Stomach smooth muscle (tissue), 2 donors: ENCODE data around the gene MAN2B1.

Experiments
- H3K27ac ChIP-seq: one replicate; pipeline ENCODE4 v1.7.0; 2013; ENCODE audit warnings: mild to moderate bottlenecking, low read length, inconsistent platforms
- H3K27me3 ChIP-seq, 2 donors: one replicate each; pipeline ENCODE4 v1.7.0; 2013; ENCODE audit warnings: low read length in 2 of 2; ENCODE audit not compliant: insufficient read depth in 2 of 2, control insufficient read depth in 1 of 2
- H3K36me3 ChIP-seq, 2 donors: one replicate each; pipeline ENCODE4 v1.7.0; 2013; ENCODE audit warnings: low read length in 2 of 2; ENCODE audit not compliant: control insufficient read depth in 2 of 2, insufficient read depth in 2 of 2
- H3K4me1 ChIP-seq: one replicate; pipeline ENCODE4 v1.7.0; 2013; ENCODE audit warnings: low read length; ENCODE audit not compliant: control insufficient read depth, insufficient read depth
- H3K4me3 ChIP-seq, 2 donors: one replicate each; pipeline ENCODE4 v1.7.0; 2013; ENCODE audit warnings: low read length in 2 of 2
- H3K9ac ChIP-seq, 2 donors: one replicate each; pipeline ENCODE4 v1.7.0; 2013; ENCODE audit warnings: low read length in 2 of 2, mild to moderate bottlenecking in 1 of 2
- H3K9me3 ChIP-seq, 2 donors: one replicate each; pipeline ENCODE4 v1.7.0; 2013; ENCODE audit warnings: low read length in 2 of 2; ENCODE audit not compliant: control insufficient read depth in 2 of 2
- donor health status: healthy.
- donor health status: Pancreatic carcinoma.

The MAN2B1 gene

DNA sequence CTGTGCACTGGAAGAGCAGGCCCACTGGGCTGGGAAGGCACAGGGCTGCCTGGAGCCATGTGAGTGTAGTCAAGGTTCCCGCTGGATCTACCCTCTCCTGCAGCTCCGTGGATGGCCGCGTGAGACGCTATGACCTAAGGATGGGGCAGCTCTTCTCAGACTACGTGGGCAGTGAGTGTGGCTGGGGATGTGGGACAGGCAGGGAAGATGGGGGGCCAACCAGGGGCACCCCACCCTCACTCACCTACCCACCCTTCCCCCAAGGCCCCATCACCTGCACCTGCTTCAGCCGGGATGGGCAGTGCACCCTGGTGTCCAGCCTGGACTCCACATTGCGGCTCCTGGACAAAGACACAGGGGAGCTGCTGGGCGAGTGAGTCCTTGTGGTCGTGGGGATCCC is 6.2 kb upstream of the MAN2B1 start:
- no peak overlapping the region for H3K27ac ChIP-seq
- H3K4me3 ChIP-seq = no peak overlapping the region
- H3K9me3 ChIP-seq = no peaks in the 10 kb centered on the region
- H3K36me3 ChIP-seq = peaks cover 27 to 38% of the 10 kb centered on the region in 2 donors
- H3K9ac ChIP-seq = no peak overlapping the region
- peaks cover 26% of the 10 kb centered on the region for H3K4me1 ChIP-seq
- H3K27me3 ChIP-seq = no peaks in the 10 kb centered on the region

DNA sequence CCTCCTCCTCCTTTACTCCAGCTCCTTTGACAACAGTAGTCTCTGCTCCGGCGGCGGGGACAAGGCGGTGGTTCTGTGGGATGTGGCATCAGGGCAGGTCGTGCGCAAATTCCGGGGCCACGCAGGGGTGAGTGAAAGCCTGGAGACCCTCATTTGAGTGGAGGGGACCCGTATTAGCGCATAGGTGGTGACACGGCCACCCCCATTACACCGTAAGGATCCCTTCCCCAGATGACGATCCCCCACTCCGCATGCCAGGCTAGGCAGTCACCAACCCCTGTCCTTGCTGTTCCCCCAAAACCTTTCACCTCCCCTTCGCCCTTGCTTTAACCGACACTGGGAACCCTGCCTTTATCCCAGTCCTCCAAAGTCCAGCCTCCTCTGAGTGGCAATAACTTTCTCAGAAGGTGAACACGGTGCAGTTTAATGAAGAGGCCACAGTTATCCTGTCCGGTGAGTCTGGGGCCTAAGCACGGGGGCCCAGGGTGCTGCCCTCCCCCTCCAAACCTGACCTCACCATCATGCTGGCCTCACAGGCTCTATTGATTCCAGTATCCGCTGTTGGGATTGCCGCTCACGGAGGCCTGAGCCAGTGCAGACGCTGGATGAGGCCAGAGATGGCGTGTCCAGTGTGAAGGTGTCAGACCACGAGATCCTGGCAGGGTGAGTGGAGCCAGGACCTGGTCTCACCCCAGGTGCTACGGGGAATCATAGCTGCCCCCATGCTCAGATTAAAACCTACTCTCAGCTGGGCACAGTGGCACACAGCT is 3.8 kb upstream of the MAN2B1 start:
- H3K9ac ChIP-seq = peak overlapping the region; percentile 89 to 95
- H3K36me3 ChIP-seq = peaks cover 12 to 20% of the 10 kb centered on the region in 2 donors
- H3K9me3 ChIP-seq = no peaks in the 10 kb centered on the region
- H3K4me1 ChIP-seq = peaks cover 41% of the 10 kb centered on the region
- peak overlapping the region; percentile 92 to 97 for H3K4me3 ChIP-seq
- peak overlapping the region; percentile 95 for H3K27ac ChIP-seq
- no peaks in the 10 kb centered on the region for H3K27me3 ChIP-seq

DNA sequence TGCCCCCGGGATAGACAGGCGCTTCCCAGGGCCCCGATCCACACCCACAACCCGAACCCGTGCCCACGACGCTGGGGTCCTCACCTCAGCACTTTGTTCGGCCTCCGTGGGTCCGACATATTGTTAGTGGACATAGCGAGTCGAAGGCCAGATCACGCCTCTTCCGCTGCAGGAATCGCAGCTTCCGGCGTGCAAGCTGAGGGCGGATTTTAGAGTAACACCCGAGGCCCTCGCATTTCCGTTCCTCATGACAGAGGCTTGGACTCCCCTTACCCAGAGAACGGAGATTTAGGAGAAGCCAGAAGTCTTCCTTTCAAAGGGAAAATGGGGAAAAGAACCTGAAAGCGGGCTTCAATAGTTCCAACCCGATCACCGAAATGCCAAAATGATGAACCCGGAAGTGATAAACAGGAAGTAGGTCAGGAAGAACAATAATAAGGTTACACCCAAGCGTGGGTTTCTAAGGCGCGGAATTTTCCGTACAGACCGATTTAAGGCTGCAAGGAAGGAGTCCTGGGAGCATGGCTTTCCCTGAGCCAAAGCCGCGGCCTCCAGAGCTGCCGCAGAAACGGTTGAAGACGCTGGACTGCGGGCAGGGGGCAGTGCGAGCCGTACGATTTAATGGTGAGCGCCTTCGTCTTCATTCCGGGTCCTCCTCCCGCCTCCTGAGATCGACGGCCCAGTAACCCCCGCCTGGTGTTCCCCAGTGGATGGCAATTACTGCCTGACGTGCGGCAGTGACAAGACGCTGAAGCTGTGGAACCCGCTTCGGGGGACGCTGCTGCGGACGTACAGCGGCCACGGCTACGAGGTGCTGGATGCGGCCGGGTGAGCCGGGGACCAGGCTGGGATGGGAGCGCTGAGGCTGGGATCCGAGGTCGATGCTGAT is 3.0 kb upstream of the MAN2B1 start:
- H3K36me3 ChIP-seq = peaks cover 12 to 23% of the 10 kb centered on the region in 2 donors
- H3K9ac ChIP-seq = peak overlapping the region; percentile 89 to 95
- no peaks in the 10 kb centered on the region for H3K27me3 ChIP-seq
- H3K9me3 ChIP-seq = no peaks in the 10 kb centered on the region
- H3K4me1 ChIP-seq = peaks cover 41% of the 10 kb centered on the region
- H3K27ac ChIP-seq = peak overlapping the region; percentile 95
- peak overlapping the region; percentile 92 to 97 for H3K4me3 ChIP-seq

DNA sequence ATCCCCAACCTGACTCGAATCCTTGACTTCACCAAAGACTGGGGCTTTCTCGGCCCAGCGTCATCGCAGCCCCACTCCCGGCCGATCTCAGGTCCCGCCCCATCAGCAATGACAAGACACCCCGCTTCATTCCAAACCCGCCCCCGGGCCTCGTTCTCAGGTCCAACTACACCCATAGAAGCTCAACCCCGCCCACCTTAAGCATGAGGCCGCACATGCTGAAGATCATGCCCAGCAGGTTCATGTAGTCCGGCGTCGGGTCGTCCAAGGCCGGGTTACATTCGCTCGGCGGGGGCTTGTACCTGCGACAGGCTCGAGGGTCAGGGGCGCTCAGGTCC is 2.4 kb upstream of the MAN2B1 start:
- Histone ChIP-seq H3K27me3 (no peaks in the 10 kb centered on the region), H3K4me1 (peaks cover 41% of the 10 kb centered on the region), H3K27ac (peak overlapping the region; percentile 95)

DNA sequence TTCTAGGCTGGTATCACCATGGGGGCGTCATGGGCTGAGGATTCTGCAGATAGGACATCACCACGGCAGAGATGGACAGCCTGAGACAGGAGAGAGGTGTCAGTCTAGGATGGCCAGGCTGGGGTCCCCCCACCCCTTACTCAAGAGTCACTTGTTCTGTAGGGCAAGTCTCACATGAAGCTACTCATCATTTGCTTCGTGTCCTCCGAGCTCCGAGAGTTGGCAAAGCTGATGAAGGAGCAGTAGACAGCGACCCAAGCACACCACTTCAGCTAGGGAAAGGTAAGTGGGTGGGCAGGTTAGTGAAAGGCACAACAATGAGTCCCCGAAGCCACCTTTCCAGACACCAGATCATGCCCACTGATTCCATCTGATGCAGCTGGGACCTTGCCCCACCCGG is 1.8 kb upstream of the MAN2B1 start:
- peaks cover 7 to 17% of the 10 kb centered on the region in 2 donors for H3K36me3 ChIP-seq
- no peaks in the 10 kb centered on the region for H3K27me3 ChIP-seq
- no peaks in the 10 kb centered on the region for H3K9me3 ChIP-seq
- peaks cover 41% of the 10 kb centered on the region for H3K4me1 ChIP-seq
- peak overlapping the region; percentile 92 to 97 for H3K4me3 ChIP-seq
- peak overlapping the region; percentile 89 to 95 for H3K9ac ChIP-seq
- peak overlapping the region; percentile 95 for H3K27ac ChIP-seq

More for the DNA sequence above, 2.4 kb upstream of the MAN2B1 start:
- H3K9me3 ChIP-seq = no peaks in the 10 kb centered on the region
- peaks cover 6 to 16% of the 10 kb centered on the region in 2 donors for H3K36me3 ChIP-seq
- H3K9ac ChIP-seq = peak overlapping the region; percentile 89 to 95
- H3K4me3 ChIP-seq = peak overlapping the region; percentile 92 to 97

DNA sequence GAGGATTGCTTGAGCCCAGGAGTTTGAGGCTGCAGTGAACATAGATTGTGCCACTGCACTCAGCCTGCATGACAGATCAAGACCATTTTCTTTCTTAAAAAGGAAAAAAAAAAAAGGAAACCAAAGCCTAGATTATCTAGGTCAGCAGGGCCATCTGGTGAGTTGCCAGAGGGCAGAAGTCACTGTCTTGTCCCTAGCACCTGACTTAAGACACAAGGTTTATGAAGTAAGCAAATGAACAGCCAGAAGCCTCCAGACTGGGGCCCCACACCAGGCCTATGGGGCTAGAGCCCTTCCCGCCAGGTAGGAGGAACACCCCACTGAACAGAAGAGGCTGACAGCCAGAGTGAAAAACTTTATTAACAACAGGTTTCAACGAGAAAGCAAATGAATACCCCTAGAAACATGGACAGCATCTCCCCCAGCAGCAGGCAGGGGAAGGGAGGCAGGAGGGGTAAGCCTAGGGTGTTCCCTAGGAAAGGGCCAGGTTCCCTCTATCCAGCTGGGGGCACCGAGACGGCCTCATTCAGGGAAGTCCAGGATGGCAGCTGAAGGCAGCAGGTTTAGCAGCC is 1.3 kb upstream of the MAN2B1 start:
- no peaks in the 10 kb centered on the region for H3K9me3 ChIP-seq
- H3K9ac ChIP-seq = peak overlapping the region in 1 of 2 donors; percentile 29
- H3K4me1 ChIP-seq = peaks cover 41% of the 10 kb centered on the region
- H3K4me3 ChIP-seq = peak overlapping the region; percentile 92 to 97
- H3K27me3 ChIP-seq = no peaks in the 10 kb centered on the region
- peak overlapping the region; percentile 18 for H3K27ac ChIP-seq
- H3K36me3 ChIP-seq = peaks cover 8 to 15% of the 10 kb centered on the region in 2 donors

DNA sequence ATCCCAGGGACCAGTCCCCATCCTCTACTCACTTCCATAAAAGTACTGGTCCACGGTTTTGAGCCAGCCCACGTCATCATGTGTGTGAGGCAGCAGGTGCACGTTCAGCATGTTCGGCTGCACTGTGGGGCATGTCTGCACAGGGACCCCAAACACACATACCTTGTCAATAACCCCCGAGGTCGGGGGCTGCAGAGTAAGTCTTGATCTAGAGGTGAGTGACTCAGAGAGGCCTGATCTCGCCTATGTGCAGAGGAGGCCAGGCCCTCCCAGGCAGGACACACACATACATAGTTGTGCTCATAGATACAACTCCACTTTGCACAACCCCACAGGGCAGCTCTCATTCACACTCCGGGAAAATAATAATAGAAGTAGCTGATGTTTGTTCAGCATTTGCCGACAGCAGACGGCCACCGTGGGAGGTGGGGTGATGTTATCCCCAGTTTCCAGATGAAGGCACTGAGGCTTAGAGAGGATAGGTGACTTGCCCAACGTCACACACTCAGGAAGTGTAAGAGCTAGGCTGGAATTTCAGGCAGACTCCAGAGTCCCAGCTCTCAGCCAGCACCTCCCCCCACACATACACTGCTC is 774 bp downstream of the MAN2B1 start:
- Histone ChIP-seq H3K9me3 (no peaks in the 10 kb centered on the region), H3K4me1 (peaks cover 41% of the 10 kb centered on the region), H3K9ac (peak overlapping the region; percentile 89 to 90), H3K27me3 (no peaks in the 10 kb centered on the region), H3K36me3 (peaks cover 8 to 19% of the 10 kb centered on the region in 2 donors), H3K27ac (peak overlapping the region; percentile 64), H3K4me3 (peak overlapping the region; percentile 94 to 97)

DNA sequence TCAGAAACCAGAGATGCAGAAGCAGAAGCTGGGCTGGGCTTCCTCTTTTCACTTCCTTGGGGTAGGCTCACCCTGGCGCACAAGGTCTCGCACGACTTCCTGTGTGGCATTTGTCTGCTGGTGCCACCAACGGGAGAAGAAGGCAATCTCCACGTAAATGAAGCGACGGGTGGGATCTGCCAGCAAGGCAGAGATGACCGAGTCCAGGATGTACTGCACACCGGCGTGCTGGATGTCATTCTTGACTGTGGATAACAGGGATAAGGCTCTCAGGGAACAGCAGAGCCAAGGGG is 1.3 kb downstream of the MAN2B1 start:
- Histone ChIP-seq H3K27me3 (no peaks in the 10 kb centered on the region), H3K4me1 (peaks cover 36% of the 10 kb centered on the region), H3K27ac (no peak overlapping the region), H3K9ac (no peak overlapping the region), H3K9me3 (no peaks in the 10 kb centered on the region), H3K4me3 (peak overlapping the region in 1 of 2 donors; percentile 94), H3K36me3 (peaks cover 8 to 19% of the 10 kb centered on the region in 2 donors)

DNA sequence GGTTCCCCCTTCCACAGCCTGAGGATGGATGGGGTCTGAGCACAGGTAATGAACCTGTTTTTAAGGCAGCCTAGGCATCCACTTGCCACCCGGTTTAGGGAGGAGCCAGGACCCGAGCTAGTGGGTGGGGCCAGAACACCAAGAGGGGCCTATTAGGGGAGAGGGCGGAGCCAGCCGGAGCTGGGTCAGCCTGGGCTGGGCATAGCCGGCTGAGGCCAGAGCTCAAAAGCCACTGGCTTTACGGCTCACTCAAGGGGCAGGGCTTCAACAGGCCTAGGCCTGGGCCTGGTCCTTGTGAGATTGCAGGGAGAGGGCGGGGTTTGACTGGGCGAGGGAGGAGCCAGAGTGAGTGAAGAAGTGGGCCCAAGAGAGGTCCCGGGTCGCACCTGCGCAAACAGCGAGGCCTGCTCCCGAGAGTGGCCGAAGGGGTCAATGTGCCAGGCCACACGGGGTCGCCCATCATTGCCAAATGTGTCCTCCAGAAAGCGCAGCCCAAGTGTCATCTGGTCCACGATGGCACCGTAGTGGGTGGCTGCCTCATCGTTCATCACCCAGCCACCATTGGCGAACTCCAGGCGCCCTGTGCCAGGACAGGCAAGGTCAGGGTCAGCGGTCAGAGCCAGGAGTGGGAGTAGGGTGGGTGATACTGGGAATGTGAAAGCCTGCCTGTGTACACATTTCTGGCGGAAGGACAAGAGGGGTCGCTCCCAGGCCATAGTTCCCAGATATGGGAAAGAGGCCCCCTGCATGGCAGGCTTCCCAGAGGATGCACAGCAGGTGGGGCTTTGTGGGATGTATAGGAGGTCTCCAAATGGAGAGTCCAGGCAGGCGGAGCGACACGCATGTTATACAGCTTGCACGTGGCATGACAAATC is 1.9 kb downstream of the MAN2B1 start:
- no peak overlapping the region for H3K27ac ChIP-seq
- H3K9me3 ChIP-seq = no peaks in the 10 kb centered on the region
- H3K4me3 ChIP-seq = no peak overlapping the region
- H3K9ac ChIP-seq = no peak overlapping the region
- no peaks in the 10 kb centered on the region for H3K27me3 ChIP-seq
- peaks cover 11 to 23% of the 10 kb centered on the region in 2 donors for H3K36me3 ChIP-seq
- H3K4me1 ChIP-seq = peaks cover 32% of the 10 kb centered on the region

DNA sequence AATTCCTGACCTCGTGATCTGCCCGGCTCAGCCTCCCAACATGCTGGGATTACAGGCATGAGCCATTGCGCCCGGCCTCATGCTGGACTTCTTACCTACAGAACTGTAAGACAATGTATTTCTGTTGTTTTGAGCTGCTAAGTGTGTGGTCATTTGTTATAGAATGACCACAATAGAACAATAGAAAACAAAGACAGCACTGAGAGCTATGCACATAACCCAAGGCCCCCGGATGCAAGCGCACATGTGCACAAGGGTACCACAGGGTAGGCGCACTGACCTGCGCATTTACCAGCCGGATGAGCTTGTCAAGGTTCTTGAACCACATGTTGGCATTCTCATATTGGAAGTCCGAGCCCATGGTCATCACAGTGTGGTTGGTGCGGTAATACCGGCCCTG is 5.6 kb downstream of the MAN2B1 start:
- Histone ChIP-seq H3K27ac (no peak overlapping the region), H3K9me3 (no peaks in the 10 kb centered on the region), H3K27me3 (no peaks in the 10 kb centered on the region), H3K4me3 (no peak overlapping the region), H3K4me1 (peaks cover 6% of the 10 kb centered on the region), H3K36me3 (peaks cover 18 to 30% of the 10 kb centered on the region in 2 donors), H3K9ac (no peak overlapping the region)
